CD4-positive, alpha-beta memory T cell (primary cell): ENCODE measurements around the gene ENPP4. TPM values are rescaled to one million over a fixed set of nuclear protein-coding genes. Genes with fewer than 3 reads are reported as not detected.
"Not testable (repeated sequence)": the region's sequence is repeated elsewhere in the genome, so short reads cannot be mapped to it uniquely, and the experiment has no call there.

Source experiments
- CTCF ChIA-PET: fragments of 350-600 bp; sonication (Branson Sonifier 250); formaldehyde crosslinking; loops from one replicate; lab custom pipeline; 2021; ENCODE audit warnings: inconsistent platforms; ENCODE audit not compliant: partially characterized antibody; lab: Charles Lee
- POLR2A ChIA-PET: fragments of 350-600 bp; sonication (Branson Sonifier 250); formaldehyde crosslinking; loops from one replicate; lab custom pipeline; 2021; ENCODE audit not compliant: partially characterized antibody; lab: Charles Lee
- DNase-seq, 5 donors: peaks; one replicate each; pipeline versions ENCODE4 v3.0.0 to v3.0.0-alpha.2; 2020 to 2022; ENCODE audit warnings: mixed read lengths in 1 of 5
- H3K27ac ChIP-seq: one replicate; pipeline ENCODE4 v1.7.0; 2013; ENCODE audit warnings: low read depth, low read length
- H3K27me3 ChIP-seq: 2 replicates; pipeline ENCODE4 v1.7.0; 2013; ENCODE audit warnings: mild to moderate bottlenecking, low read length, moderate library complexity; ENCODE audit not compliant: insufficient read depth
- H3K36me3 ChIP-seq: 2 replicates; pipeline ENCODE4 v1.7.0; 2013; ENCODE audit warnings: mild to moderate bottlenecking, low read length, moderate library complexity; ENCODE audit not compliant: insufficient read depth
- H3K4me1 ChIP-seq: 2 replicates; pipeline ENCODE4 v1.7.0; 2013; ENCODE audit warnings: mild to moderate bottlenecking, low read length, moderate library complexity; ENCODE audit not compliant: insufficient read depth
- H3K4me3 ChIP-seq, 2 donors: one replicate each; pipeline ENCODE4 v1.7.0; 2013; ENCODE audit warnings: low read length in 2 of 2, mild to moderate bottlenecking in 1 of 2
- H3K9me3 ChIP-seq, 2 donors: one replicate each; pipeline ENCODE4 v1.7.0; 2013; ENCODE audit warnings: low read length in 2 of 2, control low read depth in 1 of 2; ENCODE audit not compliant: control insufficient read depth in 1 of 2
- H3K27ac Mint-ChIP-seq, 7 donors: one replicate each; pipeline ENCODE4 v1.8.0; 2020 to 2021; ENCODE audit warnings: mixed read lengths in 7 of 7, mild to moderate bottlenecking in 6 of 7, inconsistent platforms in 3 of 7, moderate library complexity in 3 of 7
- H3K27me3 Mint-ChIP-seq, 2 donors: one replicate each; pipeline ENCODE4 v1.8.0; 2020 to 2021; ENCODE audit warnings: mixed read lengths in 2 of 2
- H3K36me3 Mint-ChIP-seq, 2 donors: one replicate each; pipeline ENCODE4 v1.8.0; 2020 to 2021; ENCODE audit warnings: mixed read lengths in 2 of 2, inconsistent platforms in 1 of 2, mild to moderate bottlenecking in 1 of 2
- H3K4me1 Mint-ChIP-seq, 4 donors: one replicate each; pipeline ENCODE4 v1.8.0; 2020 to 2021; ENCODE audit warnings: mixed read lengths in 4 of 4, mild to moderate bottlenecking in 1 of 4
- H3K4me3 Mint-ChIP-seq, 8 donors: one replicate each; pipeline ENCODE4 v1.8.0; 2020 to 2021; ENCODE audit warnings: mixed read lengths in 8 of 8, mild to moderate bottlenecking in 7 of 8, moderate library complexity in 6 of 8, inconsistent platforms in 3 of 8
- H3K9me3 Mint-ChIP-seq, 8 donors: one replicate each; pipeline ENCODE4 v1.8.0; 2020 to 2021; ENCODE audit warnings: mixed read lengths in 8 of 8, mild to moderate bottlenecking in 5 of 8, inconsistent platforms in 3 of 8, moderate library complexity in 1 of 8
- intact Hi-C: fragments of 100-400 bp; cut with micrococcal nuclease; formaldehyde crosslinking; loops from one replicate; pipeline ENCODE4 v1.15.1; 2023
- polyA plus RNA-seq, 2 donors: library from polyadenylated mRNA; unstranded; fragments of 300-500 nt; fragmentation: Illumina TruSeq; gene quantifications; one replicate each; pipeline ENCODE4 v1.2.3, GENCODE V29; 2021
- total RNA-seq, 2 experiments: library from RNA; stranded (reverse); gene quantifications; one replicate each; pipeline ENCODE4 v1.2.3, GENCODE V29; 2021

The ENPP4 gene, protein sequence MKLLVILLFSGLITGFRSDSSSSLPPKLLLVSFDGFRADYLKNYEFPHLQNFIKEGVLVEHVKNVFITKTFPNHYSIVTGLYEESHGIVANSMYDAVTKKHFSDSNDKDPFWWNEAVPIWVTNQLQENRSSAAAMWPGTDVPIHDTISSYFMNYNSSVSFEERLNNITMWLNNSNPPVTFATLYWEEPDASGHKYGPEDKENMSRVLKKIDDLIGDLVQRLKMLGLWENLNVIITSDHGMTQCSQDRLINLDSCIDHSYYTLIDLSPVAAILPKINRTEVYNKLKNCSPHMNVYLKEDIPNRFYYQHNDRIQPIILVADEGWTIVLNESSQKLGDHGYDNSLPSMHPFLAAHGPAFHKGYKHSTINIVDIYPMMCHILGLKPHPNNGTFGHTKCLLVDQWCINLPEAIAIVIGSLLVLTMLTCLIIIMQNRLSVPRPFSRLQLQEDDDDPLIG
- total RNA-seq (10 to 100 TPM; 10.9 to 11.1 TPM), polyA plus RNA-seq (1 to 10 TPM; 3.2 to 4.5 TPM)

GRCh38 chr6:46129629-46130511 is at the start of gene ENPP4:
ENPP4 (plus strand) TSS chr6:46129989; CDS start chr6:46139584, 9,595 bp downstream.
- ChIA-PET CTCF (interaction anchor here (0.6 to 3.2 kb wide), 10 partner anchors 9 to 250 kb away, joined by 3 to 18 read pairs (median 4); no protein-coding TSS in a partner anchor), POLR2A (interaction anchor here (1.0 to 2.7 kb wide), 11 partner anchors 9 to 752 kb away, joined by 3 to 15 read pairs (median 4); partner anchors contain the start of genes CLIC5, ENPP5 and SUPT3H)
- Mint-ChIP-seq H3K9me3 (no peaks in the 10 kb centered on the region), H3K4me1 (peaks cover 31 to 56% (median 42%) of the 10 kb centered on the region in 4 donors), H3K36me3 (peaks cover 0 to 13% of the 10 kb centered on the region in 2 donors), H3K4me3 (peak within 1 kb of the TSS; percentile 93 to 98 (median 98)), H3K27me3 (no peaks in the 10 kb centered on the region), H3K27ac (peak within 1 kb of the TSS; percentile 89 to 97 (median 95))
- Histone ChIP-seq H3K27me3 (no peaks in the 10 kb centered on the region), H3K4me1 (peaks cover 30% of the 10 kb centered on the region), H3K36me3 (no peaks in the 10 kb centered on the region), H3K9me3 (no peaks in the 10 kb centered on the region), H3K27ac (peak within 1 kb of the TSS; percentile 63), H3K4me3 (peak within 1 kb of the TSS; percentile 86 to 97)
- DNase-seq = peak; percentile 91 to 98 (median 93)
- intact Hi-C loops = loop anchor here (1.0 to 5.0 kb wide), 5 partner anchors 8 to 1347 kb away; partner anchors contain the start of genes CD2AP and ENPP5

GRCh38 chr6:46080111-46080510 is 49.7 kb upstream of the ENPP4 start:
- POLR2A ChIA-PET = no interaction called here
- H3K27me3 Mint-ChIP-seq = peaks cover 0 to 1% of the 10 kb centered on the region in 2 donors
- H3K36me3 Mint-ChIP-seq = no peaks in the 10 kb centered on the region
- CTCF ChIA-PET = interaction anchor here (1.5 to 2.7 kb wide), 2 partner anchors 10 to 149 kb away, joined by 8 to 13 read pairs; no protein-coding TSS in a partner anchor
- Histone ChIP-seq H3K27me3 (no peaks in the 10 kb centered on the region), H3K36me3 (no peaks in the 10 kb centered on the region), H3K27ac (no peak overlapping the region), H3K9me3 (no peaks in the 10 kb centered on the region), H3K4me3 (no peak overlapping the region), H3K4me1 (no peaks in the 10 kb centered on the region)
- H3K9me3 Mint-ChIP-seq = no peaks in the 10 kb centered on the region
- H3K27ac Mint-ChIP-seq = no peak overlapping the region
- DNase-seq = no peak
- H3K4me3 Mint-ChIP-seq = no peak overlapping the region
- intact Hi-C loops = no loop called here
- H3K4me1 Mint-ChIP-seq = peaks cover 6 to 12% (median 8%) of the 10 kb centered on the region in 4 donors

- H3K4me3 ChIP-seq, H3K27me3 ChIP-seq, H3K4me1 Mint-ChIP-seq, H3K9me3 ChIP-seq, H3K27ac Mint-ChIP-seq, H3K9me3 Mint-ChIP-seq, intact Hi-C loops, CTCF ChIA-PET, H3K4me1 ChIP-seq, H3K36me3 ChIP-seq, POLR2A ChIA-PET, H3K27ac ChIP-seq, H3K36me3 Mint-ChIP-seq, DNase-seq, H3K4me3 Mint-ChIP-seq: not testable (repeated sequence)
- H3K27me3 Mint-ChIP-seq = peaks cover 8 to 13% of the 10 kb centered on the region in 2 donors
Measured at GRCh38 chr6:46085688-46086087, 44.1 kb upstream of the ENPP4 start.

GRCh38 chr6:46090115-46091079 is 39.4 kb upstream of the ENPP4 start:
- POLR2A ChIA-PET = interaction anchor here (0.7 to 1.6 kb wide), 3 partner anchors 22 to 77 kb away, joined by 3 to 4 read pairs (median 4); partner anchors contain the start of gene ENPP4
- Histone ChIP-seq H3K4me1 (no peaks in the 10 kb centered on the region), H3K4me3 (no peak overlapping the region), H3K27me3 (no peaks in the 10 kb centered on the region), H3K27ac (no peak overlapping the region), H3K9me3 (no peaks in the 10 kb centered on the region), H3K36me3 (no peaks in the 10 kb centered on the region)
- Mint-ChIP-seq H3K27me3 (peaks cover 13 to 20% of the 10 kb centered on the region in 2 donors), H3K9me3 (peaks cover 0 to 19% (median 16%) of the 10 kb centered on the region in 8 donors), H3K4me3 (no peak overlapping the region), H3K36me3 (peaks cover 3 to 4% of the 10 kb centered on the region in 2 donors), H3K4me1 (peaks cover 0 to 4% (median 0%) of the 10 kb centered on the region in 4 donors), H3K27ac (no peak overlapping the region)
- intact Hi-C loops = loop anchor here (1.0 to 5.0 kb wide), 5 partner anchors 38 to 957 kb away; partner anchors contain the start of genes ENPP4 and RCAN2
- DNase-seq = peak; percentile 34 to 52 (median 47)
- CTCF ChIA-PET = interaction anchor here (0.6 to 2.6 kb wide), 46 partner anchors 9 to 1615 kb away, joined by 3 to 72 read pairs (median 4); partner anchors contain the start of genes ENPP4 and RCAN2

- Histone ChIP-seq H3K27ac (no peak overlapping the region), H3K4me1 (no peaks in the 10 kb centered on the region), H3K27me3 (no peaks in the 10 kb centered on the region), H3K9me3 (no peaks in the 10 kb centered on the region), H3K36me3 (no peaks in the 10 kb centered on the region), H3K4me3 (no peak overlapping the region)
- H3K27me3 Mint-ChIP-seq = peaks cover 13 to 20% of the 10 kb centered on the region in 2 donors
- POLR2A ChIA-PET = interaction anchor here (0.7 to 1.6 kb wide), 3 partner anchors 21 to 77 kb away, joined by 3 to 4 read pairs (median 4); partner anchors contain the start of gene ENPP4
- H3K4me1 Mint-ChIP-seq = peaks cover 0 to 4% (median 0%) of the 10 kb centered on the region in 4 donors
- intact Hi-C loops = loop anchor here (2.0 to 5.0 kb wide), 3 partner anchors 38 to 956 kb away; partner anchors contain the start of genes ENPP4 and RCAN2
- CTCF ChIA-PET = interaction anchor here (0.6 to 2.6 kb wide), 26 partner anchors 9 to 1460 kb away, joined by 3 to 72 read pairs (median 4); partner anchors contain the start of genes ENPP4 and RCAN2
- peaks cover 3 to 11% of the 10 kb centered on the region in 2 donors for H3K36me3 Mint-ChIP-seq
- peak overlapping the region in 1 of 7 donors; percentile 5 for H3K27ac Mint-ChIP-seq
- H3K4me3 Mint-ChIP-seq = no peak overlapping the region
- peaks cover 3 to 26% (median 23%) of the 10 kb centered on the region in 8 donors for H3K9me3 Mint-ChIP-seq
- DNase-seq = no peak
Measured at GRCh38 chr6:46091080-46091478, 38.7 kb upstream of the ENPP4 start.

- Mint-ChIP-seq H3K27ac (peak overlapping the region in 1 of 7 donors; percentile 1), H3K4me3 (no peak overlapping the region), H3K27me3 (peaks cover 6% of the 10 kb centered on the region in 2 donors), H3K9me3 (peaks cover 3 to 31% (median 26%) of the 10 kb centered on the region in 8 donors), H3K4me1 (peaks cover 0 to 4% (median 0%) of the 10 kb centered on the region in 4 donors), H3K36me3 (peaks cover 5 to 16% of the 10 kb centered on the region in 2 donors)
- H3K36me3 ChIP-seq = no peaks in the 10 kb centered on the region
- no peak overlapping the region for H3K27ac ChIP-seq
- no peaks in the 10 kb centered on the region for H3K9me3 ChIP-seq
- no peaks in the 10 kb centered on the region for H3K4me1 ChIP-seq
- ChIA-PET CTCF (no interaction called here), POLR2A (no interaction called here)
- intact Hi-C loops = no loop called here
- no peak overlapping the region for H3K4me3 ChIP-seq
- DNase-seq = no peak
- H3K27me3 ChIP-seq = no peaks in the 10 kb centered on the region
Measured at GRCh38 chr6:46095251-46095650, 34.5 kb upstream of the ENPP4 start.
